H1 (cell line): ENCODE results near the gene HDAC6. TPM values are rescaled to one million over a fixed set of nuclear protein-coding genes. Genes with fewer than 3 reads are reported as not detected.

Experiments used
- CTCF ChIA-PET: fragments of 300-600 bp; sonication (Branson Sonifier 250); formaldehyde crosslinking; loops from one replicate; lab custom pipeline; 2021; ENCODE audit not compliant: partially characterized antibody; lab: Charles Lee
- POLR2A ChIA-PET: fragments of 300-600 bp; sonication (Branson Sonifier 250); formaldehyde crosslinking; loops from one replicate; lab custom pipeline; 2021; ENCODE audit warnings: inconsistent platforms; ENCODE audit not compliant: partially characterized antibody; lab: Charles Lee
- DNase-seq, 2 experiments: peaks; one replicate each; pipeline versions ENCODE4 v3.0.0 to v3.0.0-alpha.2; 2010 to 2022; ENCODE audit warnings: low spot score in 2 of 2, low read depth in 1 of 2, mixed read lengths in 1 of 2
- FAIRE-seq: peaks from 2 replicates; lab custom pipeline; 2011; peaks lifted over from hg19 to GRCh38; lab: Jason Lieb, UNC
- H2AFZ ChIP-seq: 2 replicates; pipeline ENCODE4 v1.8.1; 2012; ENCODE audit warnings: low read length, inconsistent platforms
- H2AK5ac ChIP-seq: 2 replicates; pipeline ENCODE4 v1.6.1; 2013; ENCODE audit warnings: low read depth, low read length
- H2BK120ac ChIP-seq: replicated peaks from 2 replicates; pipeline ENCODE3; 2013; ENCODE audit warnings: low read depth, low read length, inconsistent platforms
- H2BK12ac ChIP-seq: 2 replicates; pipeline ENCODE4 v1.6.1; 2013; ENCODE audit warnings: low read depth, low read length
- H2BK15ac ChIP-seq: 2 replicates; pipeline ENCODE4 v1.6.1; 2013; ENCODE audit warnings: low read length
- H2BK20ac ChIP-seq: 2 replicates; pipeline ENCODE4 v1.6.1; 2013; ENCODE audit warnings: low read length
- H2BK5ac ChIP-seq: 2 replicates; pipeline ENCODE4 v1.6.1; 2013; ENCODE audit warnings: low read depth, low read length
- H3K14ac ChIP-seq: 2 replicates; pipeline ENCODE4 v1.6.1; 2013; ENCODE audit warnings: inconsistent platforms; ENCODE audit not compliant: insufficient read length
- H3K18ac ChIP-seq: 2 replicates; pipeline ENCODE4 v1.6.1; 2013; ENCODE audit warnings: low read length; ENCODE audit errors: extremely low read depth
- H3K23ac ChIP-seq: 2 replicates; pipeline ENCODE4 v1.6.1; 2013; ENCODE audit warnings: inconsistent platforms; ENCODE audit not compliant: insufficient read length
- H3K23me2 ChIP-seq: 2 replicates; pipeline ENCODE4 v1.6.1; 2013; ENCODE audit warnings: low read depth, low read length
- H3K27ac ChIP-seq: 2 replicates; pipeline ENCODE4 v1.6.1; 2011; ENCODE audit warnings: low read depth, low read length, inconsistent platforms
- H3K27me3 ChIP-seq, 4 experiments: replicated peaks in 1 of 4; 1 replicate in 1 of 4; 2 replicates in 3 of 4; pipeline versions ENCODE4 v1.6.1 to v1.8.1; 2011 to 2013; ENCODE audit warnings: low read length in 3 of 4, mild to moderate bottlenecking in 3 of 4, inconsistent platforms in 2 of 4, mixed read lengths in 2 of 4, moderate library complexity in 1 of 4; ENCODE audit not compliant: control insufficient read depth in 3 of 4, insufficient read depth in 3 of 4; ENCODE audit errors: extremely low read depth in 1 of 4
- H3K36me3 ChIP-seq, 4 experiments: 2 replicates each; pipeline versions ENCODE4 v1.6.1 to v1.8.1; 2011 to 2013; ENCODE audit warnings: mild to moderate bottlenecking in 4 of 4, low read length in 3 of 4, moderate library complexity in 2 of 4, control low read depth in 1 of 4, inconsistent platforms in 1 of 4; ENCODE audit not compliant: insufficient read depth in 4 of 4, control insufficient read depth in 2 of 4
- H3K4ac ChIP-seq: replicated peaks from 2 replicates; pipeline ENCODE3; 2013; ENCODE audit warnings: low read length, low read depth, mixed read lengths, inconsistent platforms; ENCODE audit not compliant: insufficient read length
- H3K4me1 ChIP-seq, 4 experiments: replicated peaks in 1 of 4; 1 replicate in 1 of 4; 2 replicates in 3 of 4; pipeline versions ENCODE4 v1.6.1 to v1.8.1; 2011 to 2013; ENCODE audit warnings: low read length in 3 of 4, inconsistent platforms in 2 of 4, mixed read lengths in 1 of 4; ENCODE audit not compliant: insufficient read depth in 4 of 4, control insufficient read depth in 3 of 4
- H3K4me2 ChIP-seq, 2 experiments: 2 replicates each; pipeline versions ENCODE4 v1.6.1 to v1.8.1; 2011 to 2013; ENCODE audit warnings: low read depth in 2 of 2, low read length in 2 of 2, control low read depth in 1 of 2, inconsistent platforms in 1 of 2, mild to moderate bottlenecking in 1 of 2; ENCODE audit not compliant: insufficient read depth in 1 of 2
- H3K4me3 ChIP-seq, 4 experiments: fragments of 200-600, 300-600 bp in 1 of 4; sonication (generic), shearing (Covaris generic), sonication (Bioruptor Twin) in 1 of 4; 2 replicates each; pipeline versions ENCODE4 v1.5.1 to v1.8.1; 2011 to 2016; ENCODE audit warnings: low read length in 4 of 4, low read depth in 3 of 4, control low read depth in 2 of 4, inconsistent platforms in 2 of 4, mild to moderate bottlenecking in 2 of 4, mixed read lengths in 1 of 4, moderate library complexity in 1 of 4; ENCODE audit not compliant: insufficient read depth in 2 of 4; ENCODE audit errors: extremely low read depth in 1 of 4
- H3K56ac ChIP-seq: replicated peaks from 2 replicates; pipeline ENCODE3; 2013; ENCODE audit warnings: low read depth, mild to moderate bottlenecking, mixed read lengths, low read length, inconsistent platforms; ENCODE audit not compliant: insufficient read length
- H3K79me1 ChIP-seq: 2 replicates; pipeline ENCODE4 v1.6.1; 2013; ENCODE audit warnings: low read depth, low read length, control low read depth
- H3K79me2 ChIP-seq, 2 experiments: 2 replicates each; pipeline versions ENCODE4 v1.6.1 to v1.8.1; 2012 to 2013; ENCODE audit warnings: low read length in 2 of 2, mild to moderate bottlenecking in 2 of 2, inconsistent platforms in 1 of 2; ENCODE audit not compliant: insufficient read depth in 2 of 2, control insufficient read depth in 1 of 2
- H3K9ac ChIP-seq, 4 experiments: replicated peaks in 1 of 4; 1 replicate in 1 of 4; 2 replicates in 3 of 4; pipeline versions ENCODE4 v1.6.1 to v1.8.1; 2011 to 2013; ENCODE audit warnings: low read depth in 3 of 4, low read length in 3 of 4, control low read depth in 2 of 4, mild to moderate bottlenecking in 2 of 4, moderate library complexity in 2 of 4, inconsistent platforms in 1 of 4; ENCODE audit errors: extremely low read depth in 1 of 4
- H3K9me3 ChIP-seq, 2 experiments: 2 replicates each; pipeline versions ENCODE4 v1.6.1 to v1.8.1; 2012 to 2013; ENCODE audit warnings: mild to moderate bottlenecking in 2 of 2, moderate library complexity in 2 of 2, control low read depth in 1 of 2, inconsistent platforms in 1 of 2, low read depth in 1 of 2, low read length in 1 of 2, mixed read lengths in 1 of 2; ENCODE audit not compliant: insufficient read depth in 2 of 2
- H4K20me1 ChIP-seq, 2 experiments: replicated peaks in 1 of 2; 2 replicates each; pipeline versions ENCODE3 to v1.8.1; 2011 to 2013; ENCODE audit warnings: inconsistent platforms in 2 of 2, low read length in 2 of 2, mild to moderate bottlenecking in 1 of 2; ENCODE audit not compliant: insufficient read depth in 2 of 2, control insufficient read depth in 1 of 2
- H4K5ac ChIP-seq: 2 replicates; pipeline ENCODE4 v1.6.1; 2013; ENCODE audit warnings: low read length, low read depth, mixed read lengths, inconsistent platforms; ENCODE audit not compliant: insufficient read length
- H4K8ac ChIP-seq: 2 replicates; pipeline ENCODE4 v1.8.0; 2013; ENCODE audit warnings: mild to moderate bottlenecking, moderate library complexity, low read length, inconsistent platforms; ENCODE audit not compliant: insufficient read depth; ENCODE audit errors: extremely low read depth
- H4K91ac ChIP-seq: replicated peaks from 2 replicates; pipeline ENCODE3; 2013; ENCODE audit warnings: low read length, mixed read lengths, inconsistent platforms; ENCODE audit not compliant: insufficient read length
- CBX8 ChIP-seq: fragments of 300-800, 300-1000 bp; sonication (generic); IDR thresholded peaks from 2 replicates; pipeline ENCODE4 v1.7.1; 2016; ENCODE audit warnings: low read depth, low read length, borderline replicate concordance
- CHD1 ChIP-seq: IDR thresholded peaks from 2 replicates; pipeline ENCODE4 v1.6.1; 2012; ENCODE audit warnings: low read depth, low read length, improper control_type of control experiment
- CHD2 ChIP-seq: IDR thresholded peaks from 2 replicates; pipeline ENCODE4 v1.6.1; 2012; ENCODE audit warnings: low read length, improper control_type of control experiment
- EZH2 ChIP-seq: fragments of 200-600 bp; sonication (generic); IDR thresholded peaks from 2 replicates; pipeline ENCODE4 v1.7.1; 2012; ENCODE audit warnings: low read depth, mild to moderate bottlenecking, moderate library complexity, low read length, inconsistent platforms; ENCODE audit not compliant: severe bottlenecking
- GTF2F1 ChIP-seq: IDR thresholded peaks from 2 replicates; pipeline ENCODE4 v1.6.1; 2012; ENCODE audit warnings: low read depth, low read length, improper control_type of control experiment, borderline replicate concordance
- JUND ChIP-seq: IDR thresholded peaks from 2 replicates; pipeline ENCODE4 v1.6.1; 2011; ENCODE audit warnings: mild to moderate bottlenecking, improper control_type of control experiment, low read length
- MAFK ChIP-seq: IDR thresholded peaks from 2 replicates; pipeline ENCODE4 v1.6.1; 2012; ENCODE audit warnings: low read depth, mild to moderate bottlenecking, improper control_type of control experiment, low read length
- NANOG ChIP-seq: IDR thresholded peaks from 2 replicates; pipeline ENCODE4 v1.6.1; 2011; ENCODE audit warnings: low read length, low read depth, mild to moderate bottlenecking, inconsistent platforms; ENCODE audit not compliant: insufficient read depth, poor library complexity, severe bottlenecking
- POLR2A ChIP-seq, 2 experiments: IDR thresholded peaks; 1 replicate in 1 of 2; 2 replicates in 1 of 2; pipeline ENCODE4 v1.6.1; 2011; ENCODE audit warnings: low read depth in 2 of 2, low read length in 2 of 2, mild to moderate bottlenecking in 2 of 2; ENCODE audit errors: control extremely low read depth in 1 of 2
- SUZ12 ChIP-seq: fragments of 200-600 bp; sonication (generic); IDR thresholded peaks from 2 replicates; pipeline ENCODE4 v1.6.1; 2012; ENCODE audit warnings: mild to moderate bottlenecking, inconsistent platforms, low read length, moderate library complexity, mixed read lengths
- WGBS, 2 experiments: shearing (Covaris generic) in 1 of 2; methylation state at CpG; one replicate each; pipeline versions ENCODE4 v1.1.6 to v1.1.7; 2013 to 2015; ENCODE audit warnings: low lambda C conversion rate in 2 of 2, mixed read lengths in 2 of 2, inconsistent platforms in 1 of 2, low coverage in 1 of 2, missing lambda C conversion rate in 1 of 2; ENCODE audit not compliant: insufficient replicate concordance in 2 of 2, insufficient coverage in 1 of 2, insufficient read length in 1 of 2; ENCODE audit errors: extremely low coverage in 1 of 2, missing lambda C conversion rate in 1 of 2; 5-methylcytosine and 5-hydroxymethylcytosine counted together
- polyA plus RNA-seq, 7 experiments: library from polyadenylated mRNA; depleted of rRNA in 3 of 7; stranded (reverse) in 5 of 7; unstranded in 2 of 7; fragments of >200 nt in 5 of 7; fragments of 200-250 nt in 2 of 7; gene quantifications; 1 replicate in 5 of 7; 2 replicates in 1 of 7; 4 replicates in 1 of 7; pipeline versions ENCODE4 v1.2.1 to v1.2.3, GENCODE V29; 2011 to 2013; ENCODE audit warnings: missing spikeins in 2 of 7, mixed read lengths in 2 of 7
- total RNA-seq: library from RNA; stranded (reverse); fragmentation: NEBNext Ultra II Directional; extraction: Animal tissue kit (Norgen Biotek cat#: 25700); gene quantifications from 2 replicates; pipeline ENCODE4 v1.2.1, GENCODE V29; 2021
- TF ChIP-seq, protein P1 (sequence below), 3 experiments: IDR thresholded peaks; 1 replicate in 2 of 3; 2 replicates in 1 of 3; pipeline versions ENCODE4 v1.5.1 to v1.6.1; 2011; ENCODE audit warnings: low read length in 3 of 3, mild to moderate bottlenecking in 3 of 3, inconsistent platforms in 2 of 3, low read depth in 1 of 3, moderate library complexity in 1 of 3; ENCODE audit not compliant: insufficient read depth in 1 of 3; ENCODE audit errors: control extremely low read depth in 1 of 3

Gene HDAC6
- total and polyA plus RNA-seq, 2 of the 8 experiments (the other 6 are each of a cell fraction or from before 2014, with no cell fraction given), result 34.0 to 51.8 TPM

- FAIRE-seq, result peak; percentile 83
- no peak overlapping the region for H4K8ac ChIP-seq
- H3K79me1 ChIP-seq, result no peaks in the 10 kb centered on the region
- no peaks in the 10 kb centered on the region for H3K9me3 ChIP-seq
- H3K4me3 ChIP-seq, result no peak overlapping the region
- H4K5ac ChIP-seq, result no peak overlapping the region
- H3K4me2 ChIP-seq, result no peak overlapping the region
- no peak overlapping the region for H3K14ac ChIP-seq
- H4K91ac ChIP-seq, result no peak overlapping the region
- no peak overlapping the region for H2BK5ac ChIP-seq
- no peak overlapping the region for H2AFZ ChIP-seq
- no peak for DNase-seq
- no peaks in the 10 kb centered on the region for H3K79me2 ChIP-seq
- H2BK120ac ChIP-seq, result no peak overlapping the region
- H2BK20ac ChIP-seq, result no peak overlapping the region
- 95% methylated on average over 12 of the region's 13 CpGs; no CpG with 5 or more reads in 1 of the 2 experiments for WGBS, 2 experiments
- CTCF ChIA-PET, result interaction anchor here (0.9 kb wide), 1 partner anchor 169 kb away, joined by 3 read pairs; no protein-coding TSS in a partner anchor
- H2AK5ac ChIP-seq, result no peak overlapping the region
- H3K27me3 ChIP-seq, result no peaks in the 10 kb centered on the region
- no peak overlapping the region for H3K56ac ChIP-seq
- no peak overlapping the region for H3K27ac ChIP-seq
- H3K4ac ChIP-seq, result no peak overlapping the region
- H4K20me1 ChIP-seq, result no peaks in the 10 kb centered on the region
- no peaks in the 10 kb centered on the region for H3K4me1 ChIP-seq
- H3K23ac ChIP-seq, result no peak overlapping the region
- H2BK12ac ChIP-seq, result no peak overlapping the region
- POLR2A ChIA-PET, result interaction anchor here (1.2 kb wide), 1 partner anchor 8 kb away, joined by 3 read pairs; no protein-coding TSS in a partner anchor
- H3K23me2 ChIP-seq, result no peaks in the 10 kb centered on the region
- no peak overlapping the region for H3K9ac ChIP-seq
- H3K36me3 ChIP-seq, result no peaks in the 10 kb centered on the region
- H3K18ac ChIP-seq, result no peak overlapping the region
- no peak overlapping the region for H2BK15ac ChIP-seq
- TF ChIP-seq JUND, result no peak
- TF ChIP-seq EZH2, result no peak
- TF ChIP-seq POLR2A (IDR thresholded peaks at IDR 0.05; ENCODE audit: control extremely low read depth in 1 of 2, low read depth in 2 of 2, low read length in 2 of 2), result no peak
- no peak for TF ChIP-seq CBX8
- TF ChIP-seq MAFK, result no peak
- no peak for TF ChIP-seq CHD1
- TF ChIP-seq NANOG, result no peak
- TF ChIP-seq GTF2F1, result no peak
- TF ChIP-seq SUZ12, result no peak
- TF ChIP-seq, protein P1, sequence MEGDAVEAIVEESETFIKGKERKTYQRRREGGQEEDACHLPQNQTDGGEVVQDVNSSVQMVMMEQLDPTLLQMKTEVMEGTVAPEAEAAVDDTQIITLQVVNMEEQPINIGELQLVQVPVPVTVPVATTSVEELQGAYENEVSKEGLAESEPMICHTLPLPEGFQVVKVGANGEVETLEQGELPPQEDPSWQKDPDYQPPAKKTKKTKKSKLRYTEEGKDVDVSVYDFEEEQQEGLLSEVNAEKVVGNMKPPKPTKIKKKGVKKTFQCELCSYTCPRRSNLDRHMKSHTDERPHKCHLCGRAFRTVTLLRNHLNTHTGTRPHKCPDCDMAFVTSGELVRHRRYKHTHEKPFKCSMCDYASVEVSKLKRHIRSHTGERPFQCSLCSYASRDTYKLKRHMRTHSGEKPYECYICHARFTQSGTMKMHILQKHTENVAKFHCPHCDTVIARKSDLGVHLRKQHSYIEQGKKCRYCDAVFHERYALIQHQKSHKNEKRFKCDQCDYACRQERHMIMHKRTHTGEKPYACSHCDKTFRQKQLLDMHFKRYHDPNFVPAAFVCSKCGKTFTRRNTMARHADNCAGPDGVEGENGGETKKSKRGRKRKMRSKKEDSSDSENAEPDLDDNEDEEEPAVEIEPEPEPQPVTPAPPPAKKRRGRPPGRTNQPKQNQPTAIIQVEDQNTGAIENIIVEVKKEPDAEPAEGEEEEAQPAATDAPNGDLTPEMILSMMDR (IDR thresholded peaks at IDR 0.05; ENCODE audit: control extremely low read depth in 1 of 3, insufficient read depth in 1 of 3, low read depth in 1 of 3, low read length in 3 of 3), result no peak
- TF ChIP-seq CHD2, result no peak
Measured at GRCh38 chrX:48776818-48777439, 24.9 kb upstream of the HDAC6 start.
